ENCODE data around the gene CASP12.
"Not testable (repeated sequence)": the region's sequence is repeated elsewhere in the genome, so short reads cannot be mapped to it uniquely, and the experiment has no call there.

Gene CASP12

GRCh38 chr11:104897891-104898684 lies at the start of gene CASP12:
Gene CASP12 (minus strand): TSS chr11:104898460.
- no peak for DNase-seq (ENCODE audit: low read depth in 2 of 2)

- DNase-seq (ENCODE audit: low read depth in 2 of 2) = no peak
Measured at GRCh38 chr11:104946907-104947306, 48.6 kb upstream of the CASP12 start.

GRCh38 chr11:104944076-104944475 lies 45.8 kb upstream of the CASP12 start:
- DNase-seq (ENCODE audit: low read depth in 2 of 2) = no peak

- no peak for DNase-seq (ENCODE audit: low read depth in 2 of 2)
Measured at GRCh38 chr11:104943561-104943960, 45.3 kb upstream of the CASP12 start.

GRCh38 chr11:104934594-104934993 lies 36.3 kb upstream of the CASP12 start:
- no peak for DNase-seq (ENCODE audit: low read depth in 2 of 2)

- not testable (repeated sequence) for DNase-seq (ENCODE audit: low read depth in 2 of 2)
Measured at GRCh38 chr11:104934073-104934472, 35.8 kb upstream of the CASP12 start.

- DNase-seq (ENCODE audit: low read depth in 2 of 2) = no peak
Measured at GRCh38 chr11:104928811-104929210, 30.6 kb upstream of the CASP12 start.

GRCh38 chr11:104926771-104927611 lies 28.7 kb upstream of the CASP12 start:
- DNase-seq (ENCODE audit: low read depth in 2 of 2) = no peak

GRCh38 chr11:104925850-104926249 lies 27.6 kb upstream of the CASP12 start:
- DNase-seq (ENCODE audit: low read depth in 2 of 2) = no peak

GRCh38 chr11:104918113-104918824 lies 20.0 kb upstream of the CASP12 start:
- DNase-seq (ENCODE audit: low read depth in 2 of 2) = no peak

- DNase-seq (ENCODE audit: low read depth in 2 of 2) = no peak
Measured at GRCh38 chr11:104917271-104918112, 19.2 kb upstream of the CASP12 start.

- DNase-seq (ENCODE audit: low read depth in 2 of 2) = no peak
Measured at GRCh38 chr11:104916442-104916841, 18.2 kb upstream of the CASP12 start.

- DNase-seq (ENCODE audit: low read depth in 2 of 2) = no peak
Measured at GRCh38 chr11:104912102-104912501, 13.8 kb upstream of the CASP12 start.

GRCh38 chr11:104908186-104908531 lies 9.9 kb upstream of the CASP12 start:
- DNase-seq (ENCODE audit: low read depth in 2 of 2) = no peak

GRCh38 chr11:104907521-104908185 lies 9.4 kb upstream of the CASP12 start:
- no peak for DNase-seq (ENCODE audit: low read depth in 2 of 2)

GRCh38 chr11:104905271-104905670 lies 7.0 kb upstream of the CASP12 start:
- no peak for DNase-seq (ENCODE audit: low read depth in 2 of 2)

GRCh38 chr11:104899226-104899625 lies 966 bp upstream of the CASP12 start:
- no peak for DNase-seq (ENCODE audit: low read depth in 2 of 2)

GRCh38 chr11:104898685-104899013 lies 389 bp upstream of the CASP12 start:
- DNase-seq (ENCODE audit: low read depth in 2 of 2) = no peak

GRCh38 chr11:104895634-104896033 lies 2.6 kb downstream of the CASP12 start:
- no peak for DNase-seq (ENCODE audit: low read depth in 2 of 2)

GRCh38 chr11:104893876-104894275 lies 4.4 kb downstream of the CASP12 start:
- DNase-seq (ENCODE audit: low read depth in 2 of 2) = no peak
